GM23338 (cell line): ENCODE measurements around the gene VILL. TPM values are rescaled to one million over a fixed set of nuclear protein-coding genes. Genes with fewer than 3 reads are reported as not detected.

ENCODE experiments used
- ATAC-seq: fragments of 200-7000 bp; cut with Tn5 transposase; 3 replicates; pipeline ENCODE4 v1.9.1; 2020
- DNase-seq: peaks from one replicate; pipeline ENCODE4 v3.0.0-alpha.2; 2015; ENCODE audit warnings: low spot score
- H2AFZ ChIP-seq: fragments of 200-600 bp; sonication (generic); 2 replicates; pipeline ENCODE4 v1.8.0; 2016; ENCODE audit warnings: antibody characterized with exemption, mild to moderate bottlenecking, moderate library complexity
- H3F3A ChIP-seq: fragments of 200-600 bp; sonication (generic); replicated peaks from 2 replicates; pipeline ENCODE4 v1.8.0; 2017; ENCODE audit warnings: antibody characterized with exemption, mixed run types, low read depth
- H3K27ac ChIP-seq: fragments of 200-600 bp; sonication (generic); 2 replicates; pipeline ENCODE4 v1.6.1; 2016; ENCODE audit warnings: low read depth
- H3K27me3 ChIP-seq: fragments of 200-600 bp; sonication (generic); 2 replicates; pipeline ENCODE4 v1.8.0; 2016; ENCODE audit warnings: mild to moderate bottlenecking, mixed run types, moderate library complexity; ENCODE audit not compliant: insufficient read depth
- H3K36me3 ChIP-seq: fragments of 200-600 bp; sonication (generic); 2 replicates; pipeline ENCODE4 v1.8.0; 2016; ENCODE audit warnings: mild to moderate bottlenecking; ENCODE audit not compliant: insufficient read depth
- H3K4me1 ChIP-seq: fragments of 200-600 bp; sonication (generic); 2 replicates; pipeline ENCODE4 v1.8.0; 2016; ENCODE audit warnings: mild to moderate bottlenecking, moderate library complexity; ENCODE audit not compliant: insufficient read depth
- H3K4me2 ChIP-seq: fragments of 200-600 bp; sonication (generic); 2 replicates; pipeline ENCODE4 v1.7.1; 2017; ENCODE audit warnings: mixed run types
- H3K4me3 ChIP-seq: fragments of 200-600 bp; sonication (generic); 2 replicates; pipeline ENCODE4 v1.6.1; 2016; ENCODE audit warnings: mixed run types
- H3K79me2 ChIP-seq: fragments of 200-600 bp; sonication (generic); replicated peaks from 2 replicates; pipeline ENCODE4 v1.8.0; 2017; ENCODE audit warnings: mild to moderate bottlenecking; ENCODE audit not compliant: insufficient read depth
- H3K9me2 ChIP-seq: fragments of 200-600 bp; sonication (generic); 2 replicates; pipeline ENCODE4 v1.8.0; 2017; ENCODE audit not compliant: insufficient read depth
- H4K20me1 ChIP-seq: fragments of 200-600 bp; sonication (generic); replicated peaks from 2 replicates; pipeline ENCODE4 v1.8.0; 2017; ENCODE audit warnings: mild to moderate bottlenecking; ENCODE audit not compliant: insufficient read depth
- H3K27ac Mint-ChIP-seq: 2 replicates; pipeline ENCODE4 v1.8.0; 2020; ENCODE audit warnings: inconsistent platforms, mild to moderate bottlenecking, moderate library complexity, mixed read lengths
- H3K27me3 Mint-ChIP-seq: 3 replicates; pipeline ENCODE4 v1.8.0; 2022; ENCODE audit warnings: low read depth, mild to moderate bottlenecking, moderate library complexity, mixed read lengths, inconsistent platforms; ENCODE audit not compliant: insufficient read depth, poor library complexity
- H3K36me3 Mint-ChIP-seq: 3 replicates; pipeline ENCODE4 v1.8.0; 2021; ENCODE audit warnings: low read depth, mild to moderate bottlenecking, inconsistent platforms, moderate library complexity, mixed read lengths
- H3K4me1 Mint-ChIP-seq: 3 replicates; pipeline ENCODE4 v1.8.0; 2020; ENCODE audit warnings: mild to moderate bottlenecking, inconsistent platforms, mixed read lengths
- H3K4me3 Mint-ChIP-seq: 3 replicates; pipeline ENCODE4 v1.8.0; 2021; ENCODE audit warnings: moderate library complexity, mild to moderate bottlenecking, inconsistent platforms, mixed read lengths
- H3K9me3 Mint-ChIP-seq: 3 replicates; pipeline ENCODE4 v1.8.0; 2020; ENCODE audit warnings: moderate library complexity, mild to moderate bottlenecking, inconsistent platforms, mixed read lengths
- CTCF ChIP-seq, 2 experiments: fragments of 200-600 bp in 1 of 2; sonication (generic) in 1 of 2; conservative IDR thresholded peaks; 2 replicates each; pipeline versions ENCODE4 v1.5.1 to v1.6.1; 2016 to 2017; ENCODE audit warnings: antibody characterized with exemption in 2 of 2, low read depth in 2 of 2, mild to moderate bottlenecking in 2 of 2, moderate library complexity in 1 of 2
- POLR2AphosphoS5 ChIP-seq: IDR thresholded peaks from 2 replicates; pipeline ENCODE4 v1.6.1; 2016; ENCODE audit warnings: antibody characterized with exemption, low read depth
- REST ChIP-seq: IDR thresholded peaks from one replicate; pipeline ENCODE4 v1.6.1; 2018; ENCODE audit warnings: antibody characterized with exemption; ENCODE audit not compliant: unreplicated experiment
- STAT1 ChIP-seq: IDR thresholded peaks from one replicate; pipeline ENCODE4 v1.6.1; 2016; ENCODE audit warnings: antibody characterized with exemption; ENCODE audit not compliant: unreplicated experiment
- polyA plus RNA-seq: library from polyadenylated mRNA; unstranded; fragments of >200 nt; fragmentation: Nextera tagmentation; extraction: Ambion mirVana; gene quantifications from 2 replicates; pipeline ENCODE4 v1.2.1, GENCODE V29; 2016
- total RNA-seq: library from RNA; depleted of rRNA; stranded (reverse); fragments of >200 nt; shearing (Covaris generic); gene quantifications from 2 replicates; pipeline ENCODE4 v1.2.3, GENCODE V29; 2014

The VILL gene
- total and polyA plus RNA-seq, 2 experiments from 2014 or later, result 2.7 to 9.8 TPM

- Histone ChIP-seq H4K20me1 (no peaks in the 10 kb centered on the region), H3K27ac (no peak overlapping the region), H3F3A (no peaks in the 10 kb centered on the region), H3K36me3 (no peaks in the 10 kb centered on the region), H2AFZ (no peak overlapping the region), H3K79me2 (no peaks in the 10 kb centered on the region), H3K4me3 (no peak overlapping the region), H3K27me3 (no peaks in the 10 kb centered on the region), H3K4me2 (no peak overlapping the region), H3K9me2 (no peaks in the 10 kb centered on the region), H3K4me1 (no peaks in the 10 kb centered on the region)
- Mint-ChIP-seq H3K27me3 (peaks cover 8% of the 10 kb centered on the region), H3K4me3 (no peak overlapping the region; the same call in 2 of the 3 replicates), H3K27ac (no peak overlapping the region), H3K36me3 (no peaks in the 10 kb centered on the region; the same call in 2 of the 3 replicates), H3K9me3 (no peaks in the 10 kb centered on the region), H3K4me1 (peaks cover 9% of the 10 kb centered on the region; the same call in 2 of the 3 replicates)
- no peak for DNase-seq
- ATAC-seq, result no peak
- TF ChIP-seq STAT1, result no peak
- TF ChIP-seq POLR2AphosphoS5, result no peak
- TF ChIP-seq CTCF (conservative IDR thresholded peaks at IDR 0.05; ENCODE audit: low read depth in 2 of 2), result no peak
These were observed 14.8 kb downstream of the VILL start for GRCh38 chr3:38005076-38006020.

GRCh38 chr3:38006031-38006430 lies 15.4 kb downstream of the VILL start:
- H4K20me1 ChIP-seq, result no peaks in the 10 kb centered on the region
- no peaks in the 10 kb centered on the region for H3K79me2 ChIP-seq
- no peaks in the 10 kb centered on the region for H3K27me3 ChIP-seq
- H2AFZ ChIP-seq, result no peak overlapping the region
- H3K4me2 ChIP-seq, result no peak overlapping the region
- ATAC-seq, result no peak
- H3K9me3 Mint-ChIP-seq, result no peaks in the 10 kb centered on the region
- H3K36me3 ChIP-seq, result no peaks in the 10 kb centered on the region
- no peak overlapping the region for H3K4me3 ChIP-seq
- DNase-seq, result no peak
- TF ChIP-seq REST, result no peak
- H3K9me2 ChIP-seq, result no peaks in the 10 kb centered on the region
- H3K27ac Mint-ChIP-seq, result no peak overlapping the region
- H3K4me1 Mint-ChIP-seq, result peaks cover 9% of the 10 kb centered on the region; the same call in 2 of the 3 replicates
- H3K27ac ChIP-seq, result no peak overlapping the region
- no peaks in the 10 kb centered on the region for H3K4me1 ChIP-seq
- no peaks in the 10 kb centered on the region for H3F3A ChIP-seq
- H3K36me3 Mint-ChIP-seq, result no peaks in the 10 kb centered on the region; the same call in 2 of the 3 replicates
- peaks cover 10% of the 10 kb centered on the region for H3K27me3 Mint-ChIP-seq
- H3K4me3 Mint-ChIP-seq, result no peak overlapping the region
